ENCODE data around the gene DDX19B.
"Not testable (repeated sequence)": the region's sequence is repeated elsewhere in the genome, so short reads cannot be mapped to it uniquely, and the experiment has no call there.

DDX19B gene

DNA sequence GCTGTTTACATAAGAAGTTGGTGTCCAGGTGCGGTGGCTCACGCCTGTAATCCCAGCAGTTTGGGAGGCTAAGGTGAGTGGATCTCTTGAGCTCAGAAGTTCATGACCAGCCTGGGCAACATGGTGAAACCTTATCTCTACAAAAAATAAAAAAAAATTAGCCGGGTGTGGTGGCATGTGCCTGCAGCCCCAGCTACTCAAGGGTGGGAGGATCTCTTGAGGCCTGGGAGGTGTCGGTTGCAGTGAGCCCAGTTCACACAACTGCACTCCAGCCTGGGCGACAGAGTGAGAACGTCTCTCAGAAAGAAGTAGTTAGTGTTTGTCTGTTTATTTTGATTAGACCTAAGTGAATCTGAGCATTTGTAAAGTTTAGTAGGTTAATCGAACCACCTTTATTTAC lies 60.6 kb downstream of the DDX19B start:
- Histone ChIP-seq H3K9me3 (ENCODE audit: insufficient read depth, low read length, severe bottlenecking) (no peaks in the 10 kb centered on the region), H3K9ac (ENCODE audit: low read depth, low read length) (no peak overlapping the region), H3K27me3 (ENCODE audit: insufficient read depth, low read length, poor library complexity) (no peaks in the 10 kb centered on the region), H2AFZ (ENCODE audit: low read depth, low read length) (no peak overlapping the region), H4K20me1 (ENCODE audit: insufficient read depth, low read length) (no peaks in the 10 kb centered on the region), H3K79me2 (ENCODE audit: insufficient read depth, low read length) (0 out of 2 replicates have a peak, but pooled peaks cover 2% of the 10 kb centered on the region), H3K4me2 (ENCODE audit: insufficient read depth, low read length) (no peak overlapping the region), H3K36me3 (ENCODE audit: insufficient read depth, low read length) (peaks cover 89% of the 10 kb centered on the region), H3K4me3 (ENCODE audit: low read depth in 1 of 2, low read length in 2 of 2) (no peak overlapping the region), H3K27ac (ENCODE audit: low read length) (no peak overlapping the region), H3K4me1 (ENCODE audit: insufficient read depth, low read length) (no peaks in the 10 kb centered on the region)
- DNase-seq (no peak), ATAC-seq (ENCODE audit: insufficient read depth, low read depth) (no peak)
- TF ChIP-seq CTCF (IDR thresholded peaks at IDR 0.05; ENCODE audit: borderline replicate concordance, extremely low read depth, low read length, poor library complexity, severe bottlenecking) (no peak), EZH2 (IDR thresholded peaks at IDR 0.05; ENCODE audit: borderline replicate concordance, low read depth, low read length, severe bottlenecking) (no peak)

- Histone ChIP-seq H3K4me1 (ENCODE audit: insufficient read depth, low read length) (no peaks in the 10 kb centered on the region), H3K9me3 (ENCODE audit: insufficient read depth, low read length, severe bottlenecking) (no peaks in the 10 kb centered on the region), H3K36me3 (ENCODE audit: insufficient read depth, low read length) (peaks cover 82% of the 10 kb centered on the region), H3K79me2 (ENCODE audit: insufficient read depth, low read length) (no peaks in the 10 kb centered on the region), H3K27me3 (ENCODE audit: insufficient read depth, low read length, poor library complexity) (no peaks in the 10 kb centered on the region), H2AFZ (ENCODE audit: low read depth, low read length) (no peak overlapping the region), H4K20me1 (ENCODE audit: insufficient read depth, low read length) (no peaks in the 10 kb centered on the region), H3K4me2 (ENCODE audit: insufficient read depth, low read length) (no peak overlapping the region), H3K27ac (ENCODE audit: low read length) (no peak overlapping the region), H3K9ac (ENCODE audit: low read depth, low read length) (no peak overlapping the region), H3K4me3 (ENCODE audit: low read depth in 1 of 2, low read length in 2 of 2) (no peak overlapping the region)
- TF ChIP-seq EZH2 (IDR thresholded peaks at IDR 0.05; ENCODE audit: borderline replicate concordance, low read depth, low read length, severe bottlenecking) (no peak), CTCF (IDR thresholded peaks at IDR 0.05; ENCODE audit: borderline replicate concordance, extremely low read depth, low read length, poor library complexity, severe bottlenecking) (no peak)
- no peak for ATAC-seq (ENCODE audit: insufficient read depth, low read depth)
- no peak for DNase-seq
These were observed 65.4 kb downstream of the DDX19B start for GRCh38 chr16:70364399-70364798.

GRCh38 chr16:70370145-70370544 lies 71.2 kb downstream of the DDX19B start:
- ATAC-seq (ENCODE audit: insufficient read depth, low read depth) (peak; percentile 73), DNase-seq (peak; percentile 43)
- H3K27me3 ChIP-seq (ENCODE audit: insufficient read depth, low read length, poor library complexity); H3K4me2 ChIP-seq (ENCODE audit: insufficient read depth, low read length); H3K9me3 ChIP-seq (ENCODE audit: insufficient read depth, low read length, severe bottlenecking); H3K27ac ChIP-seq (ENCODE audit: low read length); H3K4me3 ChIP-seq (ENCODE audit: low read depth in 1 of 2, low read length in 2 of 2); H3K4me1 ChIP-seq (ENCODE audit: insufficient read depth, low read length); H3K79me2 ChIP-seq (ENCODE audit: insufficient read depth, low read length); H2AFZ ChIP-seq (ENCODE audit: low read depth, low read length); H3K9ac ChIP-seq (ENCODE audit: low read depth, low read length); H4K20me1 ChIP-seq (ENCODE audit: insufficient read depth, low read length): not testable (repeated sequence)
- peaks cover 83% of the 10 kb centered on the region for H3K36me3 ChIP-seq (ENCODE audit: insufficient read depth, low read length)
- peak; percentile 62 for TF ChIP-seq CTCF (IDR thresholded peaks at IDR 0.05; ENCODE audit: borderline replicate concordance, extremely low read depth, low read length, poor library complexity, severe bottlenecking)

DNA sequence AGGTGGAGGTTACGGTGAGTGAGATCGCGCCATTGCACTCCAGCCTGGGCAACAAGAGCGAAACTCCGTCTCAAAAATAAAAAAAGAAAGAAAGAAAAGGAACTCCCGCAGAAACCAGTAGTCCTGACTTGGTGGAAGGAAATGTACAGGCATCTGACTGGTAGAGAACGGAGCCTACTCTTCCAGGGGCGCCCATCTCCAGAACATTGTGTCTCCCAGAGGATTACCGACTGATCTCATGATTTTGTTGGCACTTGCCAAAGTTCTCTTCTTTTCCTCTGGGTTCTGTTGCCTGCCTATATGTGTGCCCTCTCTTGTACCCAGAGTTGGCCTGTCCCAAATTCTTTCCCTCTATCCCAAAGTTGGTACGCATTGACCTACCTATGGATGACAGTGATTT lies 71.9 kb downstream of the DDX19B start:
- Histone ChIP-seq H3K79me2 (ENCODE audit: insufficient read depth, low read length) (no peaks in the 10 kb centered on the region), H3K9me3 (ENCODE audit: insufficient read depth, low read length, severe bottlenecking) (no peaks in the 10 kb centered on the region), H3K9ac (ENCODE audit: low read depth, low read length) (no peak overlapping the region), H3K36me3 (ENCODE audit: insufficient read depth, low read length) (peaks cover 80% of the 10 kb centered on the region), H2AFZ (ENCODE audit: low read depth, low read length) (no peak overlapping the region), H3K4me2 (ENCODE audit: insufficient read depth, low read length) (no peak overlapping the region), H4K20me1 (ENCODE audit: insufficient read depth, low read length) (no peaks in the 10 kb centered on the region), H3K27ac (ENCODE audit: low read length) (no peak overlapping the region), H3K4me3 (ENCODE audit: low read depth in 1 of 2, low read length in 2 of 2) (no peak overlapping the region), H3K4me1 (ENCODE audit: insufficient read depth, low read length) (no peaks in the 10 kb centered on the region), H3K27me3 (ENCODE audit: insufficient read depth, low read length, poor library complexity) (no peaks in the 10 kb centered on the region)
- ATAC-seq (ENCODE audit: insufficient read depth, low read depth), result no peak
- DNase-seq, result no peak
- no peak for TF ChIP-seq EZH2 (IDR thresholded peaks at IDR 0.05; ENCODE audit: borderline replicate concordance, low read depth, low read length, severe bottlenecking)
- TF ChIP-seq CTCF (IDR thresholded peaks at IDR 0.05; ENCODE audit: borderline replicate concordance, extremely low read depth, low read length, poor library complexity, severe bottlenecking), result no peak

Data from DND-41 (cell line).